Measurements from ENCODE around the gene TMEM81.

Gene TMEM81

DNA sequence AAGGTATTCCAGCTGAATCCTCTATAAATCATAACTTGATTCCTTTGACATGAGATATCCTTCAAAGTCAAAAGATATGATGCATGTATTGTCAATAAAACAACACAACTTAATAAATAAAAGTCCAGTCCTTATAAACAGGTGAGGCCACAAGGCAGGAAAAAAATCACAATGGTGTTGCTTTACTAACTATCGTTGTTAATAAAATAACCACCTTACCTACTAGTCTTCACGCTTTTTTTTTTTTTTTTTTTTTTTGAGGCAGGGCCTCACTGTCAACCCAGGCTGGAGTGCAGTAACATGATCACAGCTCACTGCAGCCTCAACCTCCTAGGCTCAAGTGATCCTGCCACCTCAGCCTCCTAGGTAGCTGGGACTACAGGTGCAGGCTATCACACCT is at the start of gene TMEM81:
Gene TMEM81 (minus strand): TSS at position 101 of the 400 bp plus-strand sequence. CDS start 140 bp downstream, outside the sequence.
- DNase-seq: no peak

DNA sequence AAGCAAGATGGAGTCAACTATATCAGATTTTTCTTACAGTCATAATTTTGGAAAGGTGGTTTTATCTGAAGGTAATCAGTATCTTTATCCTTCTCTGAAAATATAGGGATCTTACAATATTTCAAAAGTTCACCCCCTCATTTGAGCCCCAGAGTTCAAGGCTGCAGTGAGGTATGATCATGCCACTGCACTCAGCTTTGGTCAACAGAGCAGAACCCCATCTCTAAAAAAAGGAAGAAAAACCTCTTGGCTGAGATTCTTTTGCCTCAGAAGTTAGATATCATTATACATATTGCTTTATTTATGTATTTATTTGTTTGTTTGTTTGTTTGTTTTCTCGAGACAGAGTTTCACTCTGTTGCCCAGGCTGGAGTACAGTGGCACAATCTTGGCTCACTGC is 49.0 kb upstream of the TMEM81 start:
- no peak for DNase-seq

GRCh38 chr1:205129447-205130029 is 45.3 kb upstream of the TMEM81 start:
- DNase-seq: no peak

- DNase-seq: no peak
Measured at GRCh38 chr1:205128050-205128449, 43.8 kb upstream of the TMEM81 start.

GRCh38 chr1:205127646-205128045 is 43.4 kb upstream of the TMEM81 start:
- no peak for DNase-seq

- DNase-seq: no peak
Measured at GRCh38 chr1:205124726-205125125, 40.5 kb upstream of the TMEM81 start.

DNA sequence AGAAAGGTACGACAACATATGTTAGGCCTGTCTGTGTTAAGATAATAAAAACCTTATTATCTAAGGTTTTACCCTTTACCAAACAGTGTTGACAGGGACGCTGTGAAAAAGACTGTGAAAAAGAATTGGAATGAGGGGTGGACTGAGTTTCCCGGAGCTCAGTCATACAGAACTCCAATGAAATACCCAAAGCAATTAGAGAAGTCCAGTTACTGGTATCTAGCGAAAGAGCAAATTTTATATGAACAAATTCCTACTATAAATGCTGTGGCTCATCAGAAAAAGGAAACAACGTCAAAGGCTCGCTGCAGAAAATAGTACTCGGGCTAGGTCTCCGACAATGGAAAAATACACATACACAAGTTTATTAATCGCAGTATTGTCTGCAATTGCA is 38.2 kb upstream of the TMEM81 start:
- DNase-seq: no peak

DNA sequence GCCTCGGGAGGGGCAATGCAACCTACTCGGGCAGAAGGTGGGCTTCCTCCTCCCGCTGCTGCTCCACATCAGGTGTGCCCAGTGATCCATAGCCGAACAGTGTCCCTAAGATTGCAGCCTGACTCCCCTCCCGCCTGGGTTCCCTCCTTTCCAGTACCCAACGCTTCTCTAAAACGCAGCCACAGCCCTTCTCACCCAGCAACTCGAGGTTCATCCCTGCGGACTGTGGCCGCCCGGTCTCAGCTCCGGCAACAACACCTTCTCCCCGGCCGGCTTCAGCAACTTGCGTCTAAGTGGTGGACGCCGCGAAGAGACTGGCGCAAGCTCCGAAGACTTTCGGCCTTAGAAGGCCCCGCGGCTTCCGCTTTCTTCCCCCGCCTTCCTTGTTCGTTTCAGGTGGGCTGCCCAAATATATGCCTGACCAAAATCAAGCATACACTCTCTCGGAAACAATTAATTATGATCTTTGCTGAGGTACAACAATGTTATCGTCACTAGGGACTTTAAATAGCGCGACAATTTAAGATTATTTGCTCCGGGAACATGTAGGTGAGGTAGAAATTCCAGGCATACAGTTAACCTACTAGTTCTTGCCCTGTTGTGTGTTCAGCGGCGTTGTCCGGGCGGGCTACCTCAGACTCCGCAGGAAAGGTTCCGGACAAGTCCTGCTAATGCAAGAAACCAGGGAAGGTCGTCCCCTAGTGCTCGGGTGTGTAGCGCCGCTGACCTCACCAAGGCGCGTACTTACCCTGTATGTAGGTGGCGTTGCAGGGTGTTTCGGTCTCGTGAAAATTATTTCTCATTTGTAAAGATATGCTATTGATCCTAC is 37.6 kb upstream of the TMEM81 start, which contains the start of gene RBBP5:
Gene RBBP5 (minus strand): TSS at position 319 of the 829 bp plus-strand sequence. CDS start 105 bp downstream, at position 214.
- DNase-seq: peak; percentile 95

DNA sequence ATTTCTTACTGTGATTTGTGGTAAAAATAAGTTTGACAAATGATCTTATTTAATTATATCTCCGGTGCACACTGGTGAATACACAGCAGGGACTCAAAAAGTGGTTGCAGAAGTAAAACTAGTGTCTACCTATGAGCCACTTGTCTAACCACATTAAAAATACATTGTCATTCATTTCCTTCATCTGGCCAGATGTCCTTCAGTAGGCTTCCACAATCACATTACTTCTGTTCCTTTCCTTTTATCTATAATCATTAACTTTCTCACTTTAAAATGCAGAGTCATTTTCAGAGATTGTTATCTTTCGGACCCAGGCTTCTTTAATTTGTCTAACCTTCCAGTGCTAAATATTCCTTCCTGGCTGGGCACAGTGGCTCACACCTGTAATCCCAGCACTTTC is 34.5 kb upstream of the TMEM81 start:
- no peak for DNase-seq

DNA sequence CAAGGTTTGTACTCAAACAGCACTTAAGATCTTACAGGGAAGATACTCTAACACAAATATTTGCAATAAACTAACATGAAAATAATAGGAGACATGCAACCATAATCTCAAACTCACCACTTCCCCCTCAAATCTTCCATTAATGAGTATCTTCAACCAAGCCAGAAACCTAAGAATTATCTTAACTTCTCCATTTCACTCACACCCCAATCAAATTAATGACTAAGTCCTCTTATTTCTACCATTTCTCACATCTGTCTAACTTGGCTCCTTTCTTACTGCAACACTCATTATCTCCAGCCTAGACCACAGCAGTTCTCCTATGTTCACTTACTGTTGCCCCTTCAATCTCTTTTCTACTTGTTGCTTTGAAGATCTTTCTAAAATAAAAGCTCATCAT is 27.1 kb upstream of the TMEM81 start:
- no peak for DNase-seq

DNA sequence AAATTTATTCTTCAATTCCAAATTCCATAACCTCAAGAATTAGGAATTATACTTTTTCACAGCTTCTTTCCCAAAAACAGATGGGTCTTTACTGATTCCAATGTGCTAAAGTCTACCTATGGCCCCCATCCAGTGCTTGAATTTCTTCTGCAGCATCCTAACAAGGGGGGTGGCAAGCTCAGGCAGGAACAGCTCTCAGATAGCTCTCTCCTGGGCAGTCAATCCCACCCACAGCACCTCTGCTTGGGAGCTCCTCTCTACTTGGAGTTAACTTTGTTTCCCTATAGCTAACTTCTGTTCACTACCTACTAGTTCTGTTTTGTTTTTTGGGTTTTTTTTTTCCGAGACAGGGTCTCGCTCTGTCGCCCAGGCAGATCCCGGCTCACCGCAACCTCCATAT is 25.5 kb upstream of the TMEM81 start:
- DNase-seq: no peak

GRCh38 chr1:205109269-205109668 is 25.0 kb upstream of the TMEM81 start:
- DNase-seq: no peak

DNA sequence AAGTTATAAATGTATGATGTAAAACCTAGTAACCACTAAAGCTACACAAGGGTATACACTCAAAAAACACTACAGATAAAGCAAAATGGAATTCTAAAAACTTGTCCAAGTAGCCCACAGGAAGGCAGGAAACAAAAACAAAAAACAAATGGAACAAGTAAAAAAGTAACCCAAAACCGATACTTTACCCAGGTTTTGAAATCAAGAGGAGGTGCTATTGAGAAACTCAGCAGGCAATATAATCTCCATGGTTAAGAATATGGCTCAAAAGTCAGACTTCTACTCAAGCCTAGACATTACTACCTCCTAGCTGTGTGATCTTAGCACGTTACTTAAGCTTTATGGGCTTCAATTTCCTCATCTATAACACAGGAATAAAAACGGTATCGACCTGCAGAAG is 24.2 kb upstream of the TMEM81 start:
- no peak for DNase-seq

GRCh38 chr1:205107327-205107726 is 23.1 kb upstream of the TMEM81 start:
- DNase-seq: no peak

GRCh38 chr1:205102404-205102803 is 18.1 kb upstream of the TMEM81 start:
- DNase-seq: no peak

- no peak for DNase-seq
Measured at GRCh38 chr1:205098242-205098641, 14.0 kb upstream of the TMEM81 start.

- DNase-seq: no peak
Measured at GRCh38 chr1:205095422-205095821, 11.2 kb upstream of the TMEM81 start.

GRCh38 chr1:205091043-205091740 is 6.9 kb upstream of the TMEM81 start:
- no peak for DNase-seq

DNA sequence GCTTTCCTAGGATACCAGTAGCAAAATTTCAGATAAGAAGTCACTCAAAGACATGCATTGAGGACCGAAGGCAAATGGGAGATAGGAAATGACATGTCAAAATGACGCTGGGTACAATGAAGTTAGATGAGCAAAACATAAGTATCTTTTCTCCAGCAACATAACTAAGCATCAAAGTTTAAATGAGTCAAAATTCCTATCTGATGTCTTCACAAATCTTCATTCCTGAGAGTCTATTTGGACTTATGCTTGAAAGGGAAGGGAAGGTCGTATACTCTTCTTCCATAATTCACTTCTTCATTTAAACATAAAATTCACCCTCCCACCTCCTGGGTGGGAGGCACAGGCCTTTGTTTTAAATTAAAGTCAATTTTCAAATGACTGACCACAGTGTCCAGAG is 4.1 kb upstream of the TMEM81 start:
- DNase-seq: no peak

GRCh38 chr1:205082431-205082830 is 1.8 kb downstream of the TMEM81 start:
- DNase-seq: no peak

DNA sequence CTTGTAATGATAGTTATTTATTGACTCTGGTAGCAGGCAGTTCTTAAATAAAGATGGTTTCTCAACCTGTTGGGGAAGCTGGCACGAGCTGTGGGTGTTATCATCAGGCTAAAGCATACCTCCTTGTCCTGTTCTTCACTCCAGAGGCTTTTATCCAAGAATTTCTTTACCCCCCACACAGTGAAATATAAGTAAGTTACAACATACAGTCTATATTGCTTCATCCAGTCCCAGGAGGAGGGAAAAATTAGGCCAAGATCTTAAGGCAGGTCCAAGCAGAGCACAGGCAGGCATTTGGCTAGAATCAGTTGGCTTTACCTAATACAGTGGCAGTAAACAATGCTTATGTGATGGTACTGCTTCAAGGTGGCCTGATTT is 6.3 kb downstream of the TMEM81 start:
- no peak for DNase-seq

DNA sequence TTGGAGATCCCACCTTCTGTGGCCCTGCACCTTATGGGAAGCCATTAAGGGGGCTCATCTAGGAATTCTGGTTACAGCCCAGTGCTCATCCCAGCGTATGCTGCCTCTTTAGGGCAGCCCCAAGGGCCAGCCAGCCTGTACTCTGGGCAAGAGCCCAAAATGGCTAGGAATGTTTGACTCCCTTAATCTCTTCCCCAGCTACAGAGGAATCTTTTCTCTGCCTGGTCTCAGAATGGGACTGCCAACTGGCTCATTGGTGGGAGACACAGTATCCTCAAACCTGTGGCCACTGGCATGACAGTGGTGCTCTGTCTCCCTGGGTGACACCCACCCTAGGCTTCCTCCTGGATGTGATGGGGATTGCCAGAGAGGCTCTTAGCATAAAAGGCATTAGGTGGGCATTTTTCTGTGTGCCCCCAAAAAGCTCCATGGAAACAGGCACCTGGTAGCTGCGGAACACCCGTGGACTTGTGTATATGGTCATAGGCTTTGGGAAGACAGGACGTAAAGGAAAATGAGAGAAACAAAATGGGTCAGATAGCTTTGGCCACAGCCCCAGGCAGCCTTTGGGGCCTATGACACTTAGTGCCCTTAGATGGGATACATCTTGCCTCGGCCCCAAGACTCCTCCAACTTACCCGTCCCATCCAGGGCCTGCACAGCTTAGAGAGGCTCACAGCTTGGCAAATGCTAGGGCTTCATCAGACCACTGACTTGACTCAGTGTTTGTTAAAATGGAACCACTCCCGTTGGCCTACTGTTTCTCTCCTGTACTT is 6.9 kb downstream of the TMEM81 start:
- DNase-seq: no peak

- no peak for DNase-seq
Measured at GRCh38 chr1:205076245-205076761, 8.0 kb downstream of the TMEM81 start.
